PC-9 (cell line): ENCODE results near the gene KLHL40. TPM values are rescaled to one million over a fixed set of nuclear protein-coding genes. Genes with fewer than 3 reads are reported as not detected.

Source experiments
- BruUV-seq: library from RNA; stranded (reverse); fragments of 400-500 nt; replicated peaks from 2 replicates; lab custom pipeline; 2021; lab: Mats Ljungman, UMichigan
- CTCF ChIA-PET: fragments of 300-600 bp; sonication (Branson Sonifier 250); formaldehyde crosslinking; loops from one replicate; lab custom pipeline; 2022; ENCODE audit warnings: antibody characterized with exemption; lab: Charles Lee
- POLR2A ChIA-PET: fragments of 300-600 bp; sonication (Branson Sonifier 250); formaldehyde crosslinking; loops from one replicate; lab custom pipeline; 2022; ENCODE audit warnings: antibody characterized with exemption; ENCODE audit not compliant: unreplicated experiment; lab: Charles Lee
- DNase-seq, 2 experiments: peaks; one replicate each; pipeline versions ENCODE4 v3.0.0 to v3.0.0-alpha.2; 2015 to 2022; ENCODE audit warnings: mixed read lengths in 1 of 2
- H2AFZ ChIP-seq: fragments of 200-600 bp; sonication (generic); 2 replicates; pipeline ENCODE4 v1.8.1; 2017; ENCODE audit warnings: antibody characterized with exemption
- H3F3A ChIP-seq: fragments of 200-600 bp; sonication (generic); 2 replicates; pipeline ENCODE4 v1.8.1; 2017; ENCODE audit warnings: antibody characterized with exemption, mild to moderate bottlenecking, low read depth; ENCODE audit not compliant: insufficient read depth
- H3K27ac ChIP-seq: fragments of 200-600 bp; sonication (generic); 2 replicates; pipeline ENCODE4 v1.6.1; 2016; ENCODE audit warnings: mixed run types
- H3K27me3 ChIP-seq: fragments of 200-600 bp; sonication (generic); 2 replicates; pipeline ENCODE4 v1.6.1; 2016; ENCODE audit warnings: low read depth, mixed run types; ENCODE audit not compliant: insufficient read depth
- H3K36me3 ChIP-seq: fragments of 200-600 bp; sonication (generic); 2 replicates; pipeline ENCODE4 v1.6.1; 2016; ENCODE audit warnings: low read depth, mixed run types
- H3K4me1 ChIP-seq: fragments of 200-600 bp; sonication (generic); replicated peaks from 2 replicates; pipeline ENCODE4 v1.6.1; 2016; ENCODE audit warnings: mixed run types; ENCODE audit not compliant: insufficient read depth
- H3K4me2 ChIP-seq: fragments of 200-600 bp; sonication (generic); 2 replicates; pipeline ENCODE4 v1.6.1; 2017; ENCODE audit warnings: mixed run types
- H3K4me3 ChIP-seq: fragments of 200-600 bp; sonication (generic); 2 replicates; pipeline ENCODE4 v1.6.1; 2016; ENCODE audit warnings: mixed run types
- H3K79me2 ChIP-seq: fragments of 200-600 bp; sonication (generic); 2 replicates; pipeline ENCODE4 v1.6.1; 2017; ENCODE audit warnings: low read depth, mixed run types
- H3K9me2 ChIP-seq: fragments of 200-600 bp; sonication (generic); 2 replicates; pipeline ENCODE4 v1.8.1; 2017; ENCODE audit warnings: mild to moderate bottlenecking; ENCODE audit not compliant: insufficient read depth
- H3K9me3 ChIP-seq: fragments of 200-600 bp; sonication (generic); 2 replicates; pipeline ENCODE4 v1.8.1; 2016; ENCODE audit warnings: low read depth; ENCODE audit not compliant: insufficient read depth
- H4K20me1 ChIP-seq: fragments of 200-600 bp; sonication (generic); 2 replicates; pipeline ENCODE4 v1.8.1; 2017; ENCODE audit not compliant: insufficient read depth
- EZH2 ChIP-seq: fragments of 200-600 bp; sonication (generic); IDR thresholded peaks from 2 replicates; pipeline ENCODE4 v1.8.0; 2017; ENCODE audit warnings: antibody characterized with exemption, low read depth
- intact Hi-C: fragments of 100-400 bp; cut with micrococcal nuclease; formaldehyde crosslinking; loops from one replicate; pipeline ENCODE4 v1.10.0; 2022; ENCODE audit not compliant: unreplicated experiment
- total RNA-seq: library from RNA; stranded (reverse); gene quantifications from 2 replicates; pipeline ENCODE4 v1.2.3, GENCODE V29; 2021
- TF ChIP-seq, protein P1 (sequence below): fragments of 200-600 bp; sonication (generic); conservative IDR thresholded peaks from 2 replicates; pipeline ENCODE4 v1.6.1; 2017; ENCODE audit warnings: mixed run types, antibody characterized with exemption, mild to moderate bottlenecking, moderate library complexity

The KLHL40 gene
- total RNA-seq, 1 experiment from 2014 or later = not detected

GRCh38 chr3:42673082-42673481 is 12.3 kb upstream of the KLHL40 start:
- BruUV-seq = no TSS peak
- CTCF ChIA-PET = interaction anchor here (0.6 kb wide), 1 partner anchor 325 kb away, joined by 4 read pairs; no protein-coding TSS in a partner anchor

GRCh38 chr3:42674146-42674545 is 11.2 kb upstream of the KLHL40 start:
- TF ChIP-seq, protein P1, sequence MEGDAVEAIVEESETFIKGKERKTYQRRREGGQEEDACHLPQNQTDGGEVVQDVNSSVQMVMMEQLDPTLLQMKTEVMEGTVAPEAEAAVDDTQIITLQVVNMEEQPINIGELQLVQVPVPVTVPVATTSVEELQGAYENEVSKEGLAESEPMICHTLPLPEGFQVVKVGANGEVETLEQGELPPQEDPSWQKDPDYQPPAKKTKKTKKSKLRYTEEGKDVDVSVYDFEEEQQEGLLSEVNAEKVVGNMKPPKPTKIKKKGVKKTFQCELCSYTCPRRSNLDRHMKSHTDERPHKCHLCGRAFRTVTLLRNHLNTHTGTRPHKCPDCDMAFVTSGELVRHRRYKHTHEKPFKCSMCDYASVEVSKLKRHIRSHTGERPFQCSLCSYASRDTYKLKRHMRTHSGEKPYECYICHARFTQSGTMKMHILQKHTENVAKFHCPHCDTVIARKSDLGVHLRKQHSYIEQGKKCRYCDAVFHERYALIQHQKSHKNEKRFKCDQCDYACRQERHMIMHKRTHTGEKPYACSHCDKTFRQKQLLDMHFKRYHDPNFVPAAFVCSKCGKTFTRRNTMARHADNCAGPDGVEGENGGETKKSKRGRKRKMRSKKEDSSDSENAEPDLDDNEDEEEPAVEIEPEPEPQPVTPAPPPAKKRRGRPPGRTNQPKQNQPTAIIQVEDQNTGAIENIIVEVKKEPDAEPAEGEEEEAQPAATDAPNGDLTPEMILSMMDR = no peak
- no peak for TF ChIP-seq EZH2
- Histone ChIP-seq H3K27me3 (no peaks in the 10 kb centered on the region), H3K9me3 (no peaks in the 10 kb centered on the region), H3K4me1 (no peaks in the 10 kb centered on the region), H2AFZ (no peak overlapping the region), H3K4me2 (no peak overlapping the region), H3F3A (no peaks in the 10 kb centered on the region), H3K27ac (no peak overlapping the region), H3K79me2 (no peaks in the 10 kb centered on the region), H3K4me3 (no peak overlapping the region), H3K36me3 (no peaks in the 10 kb centered on the region), H3K9me2 (no peaks in the 10 kb centered on the region), H4K20me1 (no peaks in the 10 kb centered on the region)
- intact Hi-C loops = no loop called here
- ChIA-PET CTCF (no interaction called here), POLR2A (interaction anchor here (0.7 kb wide), 1 partner anchor 22 kb away, joined by 5 read pairs; no protein-coding TSS in a partner anchor)
- DNase-seq = no peak
- no TSS peak for BruUV-seq

More at GRCh38 chr3:42673082-42673481, 12.3 kb upstream of the KLHL40 start:
- Histone ChIP-seq H3F3A (no peaks in the 10 kb centered on the region), H3K9me2 (no peaks in the 10 kb centered on the region), H4K20me1 (no peaks in the 10 kb centered on the region), H3K4me3 (no peak overlapping the region), H3K4me1 (no peaks in the 10 kb centered on the region), H3K27me3 (no peaks in the 10 kb centered on the region), H3K36me3 (no peaks in the 10 kb centered on the region), H3K9me3 (no peaks in the 10 kb centered on the region), H3K4me2 (no peak overlapping the region), H2AFZ (no peak overlapping the region), H3K79me2 (no peaks in the 10 kb centered on the region), H3K27ac (no peak overlapping the region)
- no peak for DNase-seq
- POLR2A ChIA-PET = no interaction called here
- intact Hi-C loops = no loop called here
- TF ChIP-seq EZH2 = no peak
- TF ChIP-seq, protein P1 = no peak

DNA sequence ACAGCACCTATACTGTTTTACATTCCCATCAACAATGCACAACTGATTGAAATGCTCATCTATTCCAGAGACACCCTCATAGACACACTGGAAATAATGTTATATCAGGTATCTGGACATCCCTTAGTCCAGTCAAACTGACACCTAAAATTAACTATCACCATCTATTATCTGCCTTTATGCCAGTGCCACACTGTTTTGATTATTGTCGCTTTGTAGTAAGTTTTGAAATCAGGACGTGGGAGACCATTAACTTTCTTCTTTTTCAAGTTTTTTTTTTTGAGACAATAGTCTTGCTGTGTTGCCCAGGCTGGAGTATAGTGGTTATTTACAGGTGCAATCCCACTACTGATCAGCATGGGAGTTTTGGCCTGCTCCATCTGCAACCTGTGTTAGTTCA is 9.4 kb upstream of the KLHL40 start:
- H3K27me3 ChIP-seq = no peaks in the 10 kb centered on the region
- no peak overlapping the region for H2AFZ ChIP-seq
- no peak overlapping the region for H3K27ac ChIP-seq
- H3K4me3 ChIP-seq = no peak overlapping the region
- TF ChIP-seq, protein P1 = no peak
- TF ChIP-seq EZH2 = no peak
- H3K36me3 ChIP-seq = no peaks in the 10 kb centered on the region
- intact Hi-C loops = no loop called here
- ChIA-PET CTCF (no interaction called here), POLR2A (no interaction called here)
- BruUV-seq = no TSS peak
- no peaks in the 10 kb centered on the region for H3F3A ChIP-seq
- H3K4me1 ChIP-seq = 0 out of 2 replicates have a peak, but pooled peaks cover 5% of the 10 kb centered on the region
- no peaks in the 10 kb centered on the region for H3K9me3 ChIP-seq
- H3K4me2 ChIP-seq = no peak overlapping the region
- DNase-seq = no peak
- no peaks in the 10 kb centered on the region for H3K79me2 ChIP-seq
- no peaks in the 10 kb centered on the region for H3K9me2 ChIP-seq
- no peaks in the 10 kb centered on the region for H4K20me1 ChIP-seq
